GM23338 (cell line): Measurements from ENCODE around the gene GAP43. TPM values are rescaled to one million over a fixed set of nuclear protein-coding genes. Genes with fewer than 3 reads are reported as not detected.

Experiments
- ATAC-seq: fragments of 200-7000 bp; cut with Tn5 transposase; 3 replicates; pipeline ENCODE4 v1.9.1; 2020
- DNase-seq: peaks from one replicate; pipeline ENCODE4 v3.0.0-alpha.2; 2015; ENCODE audit warnings: low spot score
- H2AFZ ChIP-seq: fragments of 200-600 bp; sonication (generic); 2 replicates; pipeline ENCODE4 v1.8.0; 2016; ENCODE audit warnings: antibody characterized with exemption, mild to moderate bottlenecking, moderate library complexity
- H3F3A ChIP-seq: fragments of 200-600 bp; sonication (generic); replicated peaks from 2 replicates; pipeline ENCODE4 v1.8.0; 2017; ENCODE audit warnings: antibody characterized with exemption, mixed run types, low read depth
- H3K27ac ChIP-seq: fragments of 200-600 bp; sonication (generic); 2 replicates; pipeline ENCODE4 v1.6.1; 2016; ENCODE audit warnings: low read depth
- H3K27me3 ChIP-seq: fragments of 200-600 bp; sonication (generic); 2 replicates; pipeline ENCODE4 v1.8.0; 2016; ENCODE audit warnings: mild to moderate bottlenecking, mixed run types, moderate library complexity; ENCODE audit not compliant: insufficient read depth
- H3K36me3 ChIP-seq: fragments of 200-600 bp; sonication (generic); 2 replicates; pipeline ENCODE4 v1.8.0; 2016; ENCODE audit warnings: mild to moderate bottlenecking; ENCODE audit not compliant: insufficient read depth
- H3K4me1 ChIP-seq: fragments of 200-600 bp; sonication (generic); 2 replicates; pipeline ENCODE4 v1.8.0; 2016; ENCODE audit warnings: mild to moderate bottlenecking, moderate library complexity; ENCODE audit not compliant: insufficient read depth
- H3K4me2 ChIP-seq: fragments of 200-600 bp; sonication (generic); 2 replicates; pipeline ENCODE4 v1.7.1; 2017; ENCODE audit warnings: mixed run types
- H3K4me3 ChIP-seq: fragments of 200-600 bp; sonication (generic); 2 replicates; pipeline ENCODE4 v1.6.1; 2016; ENCODE audit warnings: mixed run types
- H3K79me2 ChIP-seq: fragments of 200-600 bp; sonication (generic); replicated peaks from 2 replicates; pipeline ENCODE4 v1.8.0; 2017; ENCODE audit warnings: mild to moderate bottlenecking; ENCODE audit not compliant: insufficient read depth
- H3K9me2 ChIP-seq: fragments of 200-600 bp; sonication (generic); 2 replicates; pipeline ENCODE4 v1.8.0; 2017; ENCODE audit not compliant: insufficient read depth
- H4K20me1 ChIP-seq: fragments of 200-600 bp; sonication (generic); replicated peaks from 2 replicates; pipeline ENCODE4 v1.8.0; 2017; ENCODE audit warnings: mild to moderate bottlenecking; ENCODE audit not compliant: insufficient read depth
- H3K27ac Mint-ChIP-seq: 2 replicates; pipeline ENCODE4 v1.8.0; 2020; ENCODE audit warnings: inconsistent platforms, mild to moderate bottlenecking, moderate library complexity, mixed read lengths
- H3K27me3 Mint-ChIP-seq: 3 replicates; pipeline ENCODE4 v1.8.0; 2022; ENCODE audit warnings: low read depth, mild to moderate bottlenecking, moderate library complexity, mixed read lengths, inconsistent platforms; ENCODE audit not compliant: insufficient read depth, poor library complexity
- H3K36me3 Mint-ChIP-seq: 3 replicates; pipeline ENCODE4 v1.8.0; 2021; ENCODE audit warnings: low read depth, mild to moderate bottlenecking, inconsistent platforms, moderate library complexity, mixed read lengths
- H3K4me1 Mint-ChIP-seq: 3 replicates; pipeline ENCODE4 v1.8.0; 2020; ENCODE audit warnings: mild to moderate bottlenecking, inconsistent platforms, mixed read lengths
- H3K4me3 Mint-ChIP-seq: 3 replicates; pipeline ENCODE4 v1.8.0; 2021; ENCODE audit warnings: moderate library complexity, mild to moderate bottlenecking, inconsistent platforms, mixed read lengths
- H3K9me3 Mint-ChIP-seq: 3 replicates; pipeline ENCODE4 v1.8.0; 2020; ENCODE audit warnings: moderate library complexity, mild to moderate bottlenecking, inconsistent platforms, mixed read lengths
- CREB1 ChIP-seq: fragments of 250-450 bp; sonication (Bioruptor Pico); IDR thresholded peaks from 2 replicates; pipeline ENCODE4 v1.5.0; 2020; ENCODE audit warnings: low read depth, mild to moderate bottlenecking, moderate library complexity
- JUNB ChIP-seq: IDR thresholded peaks from one replicate; pipeline ENCODE4 v1.6.1; 2016; ENCODE audit warnings: antibody characterized with exemption; ENCODE audit not compliant: unreplicated experiment
- NANOG ChIP-seq: IDR thresholded peaks from 2 replicates; pipeline ENCODE4 v1.6.1; 2016; ENCODE audit warnings: antibody characterized with exemption, borderline replicate concordance
- POLR2AphosphoS5 ChIP-seq: IDR thresholded peaks from 2 replicates; pipeline ENCODE4 v1.6.1; 2016; ENCODE audit warnings: antibody characterized with exemption, low read depth
- STAT1 ChIP-seq: IDR thresholded peaks from one replicate; pipeline ENCODE4 v1.6.1; 2016; ENCODE audit warnings: antibody characterized with exemption; ENCODE audit not compliant: unreplicated experiment
- ZNF114 ChIP-seq: fragments of 250-450 bp; sonication (Bioruptor Pico); IDR thresholded peaks from 2 replicates; pipeline ENCODE4 v1.5.0; 2020; ENCODE audit warnings: mild to moderate bottlenecking, moderate library complexity
- ZNF331 ChIP-seq: fragments of 250-450 bp; sonication (Bioruptor Pico); IDR thresholded peaks from 2 replicates; pipeline ENCODE4 v1.5.0; 2020; ENCODE audit warnings: low read depth, mild to moderate bottlenecking, moderate library complexity
- polyA plus RNA-seq: library from polyadenylated mRNA; unstranded; fragments of >200 nt; fragmentation: Nextera tagmentation; extraction: Ambion mirVana; gene quantifications from 2 replicates; pipeline ENCODE4 v1.2.1, GENCODE V29; 2016
- total RNA-seq: library from RNA; depleted of rRNA; stranded (reverse); fragments of >200 nt; shearing (Covaris generic); gene quantifications from 2 replicates; pipeline ENCODE4 v1.2.3, GENCODE V29; 2014
- TF ChIP-seq, protein P1 (sequence below): fragments of 250-450 bp; sonication (Bioruptor Pico); IDR thresholded peaks from 2 replicates; pipeline ENCODE4 v1.5.0; 2020; ENCODE audit warnings: mild to moderate bottlenecking, moderate library complexity

GAP43 gene
- total and polyA plus RNA-seq, 2 experiments from 2014 or later, result 16.1 to 48.1 TPM

DNA sequence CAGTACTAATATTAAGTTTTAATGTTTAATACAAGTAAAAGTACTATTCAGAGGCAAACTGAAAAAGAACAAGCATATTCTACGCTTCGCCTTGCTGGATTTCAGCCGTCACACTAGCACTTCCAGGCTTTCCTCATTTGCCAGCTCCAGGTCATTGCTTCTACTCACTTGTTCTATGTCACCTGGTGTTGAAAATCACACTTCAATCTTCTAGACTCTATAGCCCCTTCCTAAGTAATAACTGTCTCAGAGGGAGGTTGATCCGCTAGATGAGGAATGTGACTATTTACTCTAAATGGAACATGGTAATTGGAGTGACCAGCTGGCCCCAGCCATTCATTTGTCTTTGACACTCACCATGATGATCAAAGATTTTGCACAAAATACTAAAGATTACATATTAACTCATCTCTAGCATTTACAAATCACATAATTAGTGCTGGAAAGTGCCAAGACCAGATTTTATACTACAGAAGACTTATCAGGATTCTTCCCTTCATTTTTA is 92.0 kb downstream of the GAP43 start (continued):
- TF ChIP-seq, protein P1, sequence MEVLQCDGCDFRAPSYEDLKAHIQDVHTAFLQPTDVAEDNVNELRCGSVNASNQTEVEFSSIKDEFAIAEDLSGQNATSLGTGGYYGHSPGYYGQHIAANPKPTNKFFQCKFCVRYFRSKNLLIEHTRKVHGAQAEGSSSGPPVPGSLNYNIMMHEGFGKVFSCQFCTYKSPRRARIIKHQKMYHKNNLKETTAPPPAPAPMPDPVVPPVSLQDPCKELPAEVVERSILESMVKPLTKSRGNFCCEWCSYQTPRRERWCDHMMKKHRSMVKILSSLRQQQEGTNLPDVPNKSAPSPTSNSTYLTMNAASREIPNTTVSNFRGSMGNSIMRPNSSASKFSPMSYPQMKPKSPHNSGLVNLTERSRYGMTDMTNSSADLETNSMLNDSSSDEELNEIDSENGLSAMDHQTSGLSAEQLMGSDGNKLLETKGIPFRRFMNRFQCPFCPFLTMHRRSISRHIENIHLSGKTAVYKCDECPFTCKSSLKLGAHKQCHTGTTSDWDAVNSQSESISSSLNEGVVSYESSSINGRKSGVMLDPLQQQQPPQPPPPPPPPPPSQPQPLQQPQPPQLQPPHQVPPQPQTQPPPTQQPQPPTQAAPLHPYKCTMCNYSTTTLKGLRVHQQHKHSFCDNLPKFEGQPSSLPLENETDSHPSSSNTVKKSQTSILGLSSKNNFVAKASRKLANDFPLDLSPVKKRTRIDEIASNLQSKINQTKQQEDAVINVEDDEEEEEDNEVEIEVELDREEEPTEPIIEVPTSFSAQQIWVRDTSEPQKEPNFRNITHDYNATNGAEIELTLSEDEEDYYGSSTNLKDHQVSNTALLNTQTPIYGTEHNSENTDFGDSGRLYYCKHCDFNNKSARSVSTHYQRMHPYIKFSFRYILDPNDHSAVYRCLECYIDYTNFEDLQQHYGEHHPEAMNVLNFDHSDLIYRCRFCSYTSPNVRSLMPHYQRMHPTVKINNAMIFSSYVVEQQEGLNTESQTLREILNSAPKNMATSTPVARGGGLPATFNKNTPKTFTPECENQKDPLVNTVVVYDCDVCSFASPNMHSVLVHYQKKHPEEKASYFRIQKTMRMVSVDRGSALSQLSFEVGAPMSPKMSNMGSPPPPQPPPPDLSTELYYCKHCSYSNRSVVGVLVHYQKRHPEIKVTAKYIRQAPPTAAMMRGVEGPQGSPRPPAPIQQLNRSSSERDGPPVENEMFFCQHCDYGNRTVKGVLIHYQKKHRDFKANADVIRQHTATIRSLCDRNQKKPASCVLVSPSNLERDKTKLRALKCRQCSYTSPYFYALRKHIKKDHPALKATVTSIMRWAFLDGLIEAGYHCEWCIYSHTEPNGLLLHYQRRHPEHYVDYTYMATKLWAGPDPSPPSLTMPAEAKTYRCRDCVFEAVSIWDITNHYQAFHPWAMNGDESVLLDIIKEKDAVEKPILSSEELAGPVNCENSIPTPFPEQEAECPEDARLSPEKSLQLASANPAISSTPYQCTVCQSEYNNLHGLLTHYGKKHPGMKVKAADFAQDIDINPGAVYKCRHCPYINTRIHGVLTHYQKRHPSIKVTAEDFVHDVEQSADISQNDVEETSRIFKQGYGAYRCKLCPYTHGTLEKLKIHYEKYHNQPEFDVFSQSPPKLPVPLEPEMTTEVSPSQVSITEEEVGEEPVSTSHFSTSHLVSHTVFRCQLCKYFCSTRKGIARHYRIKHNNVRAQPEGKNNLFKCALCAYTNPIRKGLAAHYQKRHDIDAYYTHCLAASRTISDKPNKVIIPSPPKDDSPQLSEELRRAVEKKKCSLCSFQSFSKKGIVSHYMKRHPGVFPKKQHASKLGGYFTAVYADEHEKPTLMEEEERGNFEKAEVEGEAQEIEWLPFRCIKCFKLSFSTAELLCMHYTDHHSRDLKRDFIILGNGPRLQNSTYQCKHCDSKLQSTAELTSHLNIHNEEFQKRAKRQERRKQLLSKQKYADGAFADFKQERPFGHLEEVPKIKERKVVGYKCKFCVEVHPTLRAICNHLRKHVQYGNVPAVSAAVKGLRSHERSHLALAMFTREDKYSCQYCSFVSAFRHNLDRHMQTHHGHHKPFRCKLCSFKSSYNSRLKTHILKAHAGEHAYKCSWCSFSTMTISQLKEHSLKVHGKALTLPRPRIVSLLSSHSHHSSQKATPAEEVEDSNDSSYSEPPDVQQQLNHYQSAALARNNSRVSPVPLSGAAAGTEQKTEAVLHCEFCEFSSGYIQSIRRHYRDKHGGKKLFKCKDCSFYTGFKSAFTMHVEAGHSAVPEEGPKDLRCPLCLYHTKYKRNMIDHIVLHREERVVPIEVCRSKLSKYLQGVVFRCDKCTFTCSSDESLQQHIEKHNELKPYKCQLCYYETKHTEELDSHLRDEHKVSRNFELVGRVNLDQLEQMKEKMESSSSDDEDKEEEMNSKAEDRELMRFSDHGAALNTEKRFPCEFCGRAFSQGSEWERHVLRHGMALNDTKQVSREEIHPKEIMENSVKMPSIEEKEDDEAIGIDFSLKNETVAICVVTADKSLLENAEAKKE (CRISPR knock-in tag), result no peak
- TF ChIP-seq STAT1, result no peak
- no peak for TF ChIP-seq POLR2AphosphoS5

DNA sequence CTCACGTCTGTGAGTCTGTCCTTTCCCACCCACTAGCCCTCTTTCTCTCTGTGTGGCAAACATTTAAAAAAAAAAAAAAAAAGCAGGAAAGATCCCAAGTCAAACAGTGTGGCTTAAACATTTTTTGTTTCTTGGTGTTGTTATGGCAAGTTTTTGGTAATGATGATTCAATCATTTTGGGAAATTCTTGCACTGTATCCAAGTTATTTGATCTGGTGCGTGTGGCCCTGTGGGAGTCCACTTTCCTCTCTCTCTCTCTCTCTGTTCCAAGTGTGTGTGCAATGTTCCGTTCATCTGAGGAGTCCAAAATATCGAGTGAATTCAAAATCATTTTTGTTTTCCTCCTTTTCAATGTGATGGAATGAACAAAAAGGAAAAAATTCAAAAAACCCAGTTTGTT is 97.7 kb downstream of the GAP43 start:
- ATAC-seq (no peak), DNase-seq (no peak)
- Histone ChIP-seq H3K9me2 (no peaks in the 10 kb centered on the region), H3F3A (no peaks in the 10 kb centered on the region), H3K4me3 (no peak overlapping the region), H3K27ac (no peak overlapping the region), H4K20me1 (no peaks in the 10 kb centered on the region), H3K27me3 (no peaks in the 10 kb centered on the region), H3K4me1 (peaks cover 16% of the 10 kb centered on the region), H3K79me2 (no peaks in the 10 kb centered on the region), H3K36me3 (no peaks in the 10 kb centered on the region), H3K4me2 (no peak overlapping the region), H2AFZ (no peak overlapping the region)
- H3K4me3 Mint-ChIP-seq, result no peak overlapping the region
- H3K27me3 Mint-ChIP-seq, result no peaks in the 10 kb centered on the region
- no peak overlapping the region for H3K27ac Mint-ChIP-seq
- H3K4me1 Mint-ChIP-seq, result peaks cover 10% of the 10 kb centered on the region
- H3K36me3 Mint-ChIP-seq, result no peaks in the 10 kb centered on the region
- TF ChIP-seq STAT1 (no peak), JUNB (no peak), NANOG (no peak), ZNF114 (CRISPR knock-in tag) (no peak), CREB1 (CRISPR knock-in tag) (no peak), ZNF331 (no peak)
- TF ChIP-seq, protein P1 (CRISPR knock-in tag), result no peak
- no peaks in the 10 kb centered on the region for H3K9me3 Mint-ChIP-seq
